GM12874 (cell line): ENCODE measurements around the gene INO80D.

Source experiments
- CTCF ChIP-seq: IDR thresholded peaks from 2 replicates; pipeline ENCODE4 v1.5.1; 2011; ENCODE audit warnings: low read depth, mild to moderate bottlenecking, control low read depth, low read length, moderate library complexity; ENCODE audit not compliant: insufficient read depth

Gene INO80D

GRCh38 chr2:206079699-206080465 is 6.1 kb downstream of the INO80D start:
- TF ChIP-seq CTCF, result no peak

- no peak for TF ChIP-seq CTCF
These were observed 10.9 kb downstream of the INO80D start for GRCh38 chr2:206075113-206075512.

GRCh38 chr2:206071807-206072206 is 14.2 kb downstream of the INO80D start:
- no peak for TF ChIP-seq CTCF

GRCh38 chr2:206069417-206069816 is 16.6 kb downstream of the INO80D start:
- no peak for TF ChIP-seq CTCF

GRCh38 chr2:206068207-206068606 is 17.8 kb downstream of the INO80D start:
- no peak for TF ChIP-seq CTCF

GRCh38 chr2:206064077-206064476 is 21.9 kb downstream of the INO80D start:
- TF ChIP-seq CTCF, result no peak

- no peak for TF ChIP-seq CTCF
These were observed 22.3 kb downstream of the INO80D start for GRCh38 chr2:206063635-206064034.
